Stimulated activated CD4-positive, alpha-beta T cell treated with anti-CD3 and anti-CD28 coated beads, TNF-alpha, amount 100 ng/mL, for 4 hours (primary cell): ENCODE results near the gene CSRP3.
"Not testable (repeated sequence)": the region's sequence is repeated elsewhere in the genome, so short reads cannot be mapped to it uniquely, and the experiment has no call there.

ENCODE experiments used
- DNase-seq, 3 experiments: peaks; one replicate each; pipeline ENCODE4 v3.0.0-alpha.2; 2020; ENCODE audit warnings: low read depth in 3 of 3

CSRP3 gene

DNA sequence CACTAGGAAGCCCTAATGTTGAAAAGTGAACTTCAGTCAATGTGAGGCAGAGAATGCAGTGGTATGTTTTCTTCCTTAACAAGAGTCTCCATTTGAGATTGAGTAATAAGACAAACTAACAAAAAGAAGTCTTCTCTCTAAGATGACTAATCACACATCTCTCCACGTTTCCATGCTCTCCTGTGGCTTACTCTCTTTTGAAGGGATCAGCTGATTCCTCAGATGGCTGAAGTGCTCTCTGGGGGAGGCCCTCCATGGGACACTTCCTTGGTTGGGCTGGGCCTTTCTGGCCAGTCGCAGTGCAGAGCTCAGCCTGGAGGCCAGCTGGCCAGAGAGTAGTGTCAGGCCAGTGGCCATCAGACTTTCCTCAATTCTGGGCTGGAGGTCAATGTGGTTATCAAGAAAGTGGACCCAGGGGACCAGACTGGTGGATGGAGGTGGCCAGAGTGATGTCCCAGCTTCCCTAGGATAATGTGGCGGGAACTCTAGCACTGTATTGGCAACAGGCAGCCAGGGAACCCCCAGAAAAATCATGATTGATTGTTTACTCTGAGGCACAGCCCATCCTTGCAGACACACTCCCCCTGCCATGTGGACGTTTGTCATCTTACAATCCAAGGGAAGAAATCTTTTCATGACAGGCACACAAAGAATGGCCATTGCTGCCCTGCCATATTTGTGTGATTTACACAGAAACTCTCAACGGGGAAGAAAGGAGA is 14.5 kb downstream of the CSRP3 start:
- DNase-seq, result no peak

DNA sequence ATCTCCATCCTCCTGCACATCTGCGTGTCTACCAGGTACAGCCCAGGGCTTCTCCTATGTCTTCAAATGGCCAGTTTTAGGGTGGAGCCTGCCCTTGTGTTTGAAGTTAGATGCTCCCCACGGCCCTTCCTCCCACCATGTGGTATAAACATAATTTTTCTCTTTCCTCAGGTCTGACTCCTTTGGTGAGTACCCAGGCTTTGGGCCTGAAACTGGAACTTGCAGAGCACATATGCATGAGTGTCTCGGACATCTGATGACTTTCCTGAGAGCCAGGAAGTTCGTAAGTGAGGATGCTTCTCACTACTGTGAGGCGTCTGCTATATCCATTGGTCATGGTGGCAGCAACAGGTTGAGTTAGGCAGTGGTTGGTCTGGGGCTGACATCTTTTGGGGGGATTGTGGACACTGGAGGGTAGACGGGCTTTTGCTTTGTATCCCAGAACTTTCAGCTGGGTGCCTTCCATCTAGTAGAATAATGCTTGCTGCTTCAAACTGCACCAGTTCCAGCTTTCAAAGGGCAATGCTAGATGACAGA is 16.2 kb downstream of the CSRP3 start:
- DNase-seq, result no peak

DNA sequence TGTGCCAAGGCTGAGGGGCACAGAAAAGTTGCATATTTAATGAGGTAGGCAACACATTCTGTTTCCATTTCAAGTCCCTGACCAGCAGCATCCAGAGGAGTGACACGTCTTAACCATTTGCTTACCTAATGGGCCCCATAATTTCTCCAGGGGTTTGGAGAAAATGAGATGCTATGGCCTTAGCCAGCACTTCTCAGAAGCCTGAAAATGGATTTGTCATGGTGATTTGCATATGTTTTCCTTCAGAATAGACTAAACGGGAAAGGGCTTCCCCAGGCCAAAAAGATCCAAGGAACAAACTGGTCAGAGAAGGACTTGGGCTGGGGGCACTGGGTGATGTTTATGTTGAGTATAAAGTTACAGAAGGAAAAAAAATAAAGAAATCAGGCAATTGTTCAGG is 16.7 kb downstream of the CSRP3 start:
- DNase-seq, result no peak

DNA sequence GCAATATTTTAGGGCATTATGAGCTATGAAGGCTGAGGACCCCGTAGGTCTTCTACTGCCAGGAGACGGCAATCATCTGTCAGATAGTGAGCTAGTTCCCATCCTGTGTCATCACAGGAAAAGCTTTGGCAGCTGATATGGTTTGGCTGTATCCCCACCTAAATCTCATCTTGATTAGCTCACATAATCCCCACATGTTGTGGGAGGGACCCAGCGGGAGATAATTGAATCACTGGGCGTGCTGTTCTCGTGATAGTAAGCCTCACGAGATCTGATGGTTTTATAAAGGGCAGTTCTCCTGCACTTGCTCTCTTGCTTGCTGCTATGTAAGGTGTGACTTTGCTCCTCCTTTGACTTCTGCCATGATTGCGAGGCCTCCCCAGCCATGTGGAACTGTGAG is 18.1 kb downstream of the CSRP3 start:
- DNase-seq, result no peak

DNA sequence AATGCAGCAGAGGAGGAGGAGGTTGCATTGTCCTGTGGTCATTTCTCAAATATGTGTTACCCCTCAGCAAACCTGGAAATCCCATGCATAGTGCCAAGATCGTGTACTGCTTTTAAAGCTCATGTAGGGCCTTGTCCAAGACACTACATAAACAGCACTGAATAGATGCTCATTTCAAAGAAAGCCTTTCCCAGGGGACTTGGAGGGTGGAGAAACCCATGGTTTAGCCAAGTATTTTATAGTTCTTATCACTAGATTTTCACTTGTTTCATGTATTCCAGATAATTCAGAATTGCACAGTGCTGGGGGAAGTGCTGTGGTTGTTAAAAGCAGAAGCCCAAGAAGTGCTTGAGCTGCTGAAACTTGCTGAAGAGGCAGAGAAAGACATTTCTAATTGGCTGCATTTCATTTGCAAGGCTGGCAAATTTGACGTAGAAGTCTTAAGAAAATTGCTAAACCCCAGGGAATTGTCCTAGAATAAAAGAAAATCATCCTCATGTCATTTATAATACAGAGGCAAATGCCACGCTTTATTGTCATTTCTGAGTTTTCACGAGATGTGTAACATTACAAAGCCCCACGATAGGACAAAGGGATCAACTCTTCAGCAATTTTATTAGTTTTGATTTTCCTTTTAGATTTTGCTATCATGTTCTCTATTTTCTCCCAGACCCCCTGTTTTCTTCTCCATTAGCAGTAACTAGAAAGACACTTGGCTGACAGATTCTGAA is 20.1 kb downstream of the CSRP3 start:
- no peak for DNase-seq

DNA sequence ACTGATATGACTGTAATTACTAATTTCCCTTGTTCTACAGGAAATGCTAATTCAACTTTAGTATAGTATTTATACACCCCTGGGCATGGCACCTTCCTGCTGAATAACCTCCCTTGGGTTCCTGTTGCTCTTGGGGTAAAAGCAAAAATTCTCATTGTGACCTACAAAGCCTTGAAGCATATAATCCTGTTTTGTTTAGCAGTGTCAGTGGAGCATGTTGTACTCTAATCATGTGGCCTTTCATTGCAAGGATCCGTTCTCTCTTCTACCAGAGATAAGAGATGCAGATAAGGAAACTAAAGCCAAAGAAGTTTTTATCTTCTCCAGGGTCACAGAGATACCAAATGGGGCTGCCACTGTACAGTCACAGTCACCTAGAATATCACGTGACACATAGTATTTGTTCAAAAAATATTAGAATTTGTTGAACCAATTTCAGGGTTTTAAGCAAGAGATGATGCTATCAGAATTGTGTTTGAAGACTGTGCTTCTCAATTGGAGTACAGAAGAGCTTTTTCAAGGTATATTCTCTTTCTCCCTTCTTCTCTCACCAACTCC is 25.1 kb downstream of the CSRP3 start:
- DNase-seq, result no peak

DNA sequence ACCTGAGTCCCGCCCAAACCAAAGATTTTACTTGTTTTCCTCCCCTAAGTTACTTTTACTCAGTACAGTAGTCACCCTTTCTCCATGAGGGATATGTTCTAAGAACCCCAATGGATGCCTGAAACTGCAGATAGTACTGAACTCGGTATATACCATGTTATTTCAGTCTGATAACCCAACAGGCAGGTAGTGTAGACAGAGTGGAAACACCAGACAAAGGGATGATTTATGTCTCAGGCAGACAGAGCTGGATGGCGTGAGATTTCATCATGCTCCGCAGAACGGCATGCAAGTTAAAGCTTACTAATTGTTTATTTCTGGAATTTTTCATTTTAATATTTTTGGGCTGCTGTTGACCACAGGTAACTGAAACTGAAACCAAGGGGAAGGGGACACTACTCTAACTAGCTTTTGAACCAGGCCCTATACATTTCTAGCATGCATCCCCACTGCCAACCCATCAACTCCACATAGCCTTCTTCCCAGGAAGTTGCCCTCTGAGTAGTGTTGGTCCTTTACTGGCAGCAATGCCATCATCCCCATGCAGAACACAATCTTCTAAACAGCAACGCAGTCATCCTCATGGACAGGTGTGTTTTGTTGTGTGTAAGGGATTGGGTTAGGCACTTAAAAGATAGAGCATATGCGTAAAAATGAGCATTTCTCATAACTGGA is 27.7 kb downstream of the CSRP3 start:
- DNase-seq, result no peak

DNA sequence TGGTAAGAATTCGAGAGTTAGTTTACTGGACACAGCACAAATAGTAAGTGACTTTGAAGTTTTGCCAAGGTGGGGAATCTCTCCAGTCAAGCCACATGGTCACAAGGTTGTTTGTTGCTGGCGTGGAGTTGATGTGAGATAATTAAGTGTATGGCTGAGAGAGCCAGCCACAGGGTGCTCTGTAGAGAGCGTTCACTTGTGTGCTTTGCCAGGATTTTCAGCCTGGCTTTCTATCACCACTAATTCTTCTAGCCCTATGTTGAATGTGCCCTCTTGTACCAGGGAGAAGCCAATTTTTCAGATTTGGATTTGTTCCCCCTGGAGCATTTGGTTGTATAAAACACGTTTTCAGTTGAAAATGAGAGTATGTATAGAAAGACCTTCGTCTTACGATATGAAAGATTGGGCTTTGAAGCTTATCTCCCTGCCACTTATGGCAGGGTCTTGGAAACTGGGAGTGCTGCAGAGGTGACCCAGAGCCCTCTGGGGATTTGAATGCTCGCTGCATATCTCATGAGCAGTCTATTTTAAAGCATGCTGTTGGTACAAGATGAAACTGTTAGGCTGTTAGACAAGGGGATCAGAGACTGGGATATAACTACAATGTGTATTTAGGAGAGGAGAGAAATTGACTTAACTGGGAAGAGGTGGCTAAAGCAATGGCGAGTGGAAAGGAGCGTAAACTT is 28.6 kb downstream of the CSRP3 start:
- DNase-seq, result no peak

DNA sequence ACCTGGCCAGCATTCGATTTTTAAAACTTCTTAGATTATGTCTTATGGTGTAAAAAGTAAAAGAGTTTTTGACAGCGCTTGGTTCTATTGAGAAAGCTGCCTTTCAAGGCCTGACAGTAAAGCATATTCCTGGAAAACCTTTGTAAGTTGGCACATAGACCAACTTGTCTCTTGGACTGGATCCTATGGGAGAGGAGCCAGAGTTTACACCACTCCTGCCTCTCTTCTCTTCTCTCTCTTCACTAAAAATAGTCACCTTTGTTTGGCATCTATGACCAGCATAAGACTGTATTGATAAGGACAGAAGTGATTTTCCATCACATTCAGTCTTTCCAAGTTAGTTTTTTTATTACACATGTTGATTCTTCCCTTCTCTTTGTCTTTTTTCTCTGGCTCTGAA is 33.7 kb downstream of the CSRP3 start:
- DNase-seq, result no peak

DNA sequence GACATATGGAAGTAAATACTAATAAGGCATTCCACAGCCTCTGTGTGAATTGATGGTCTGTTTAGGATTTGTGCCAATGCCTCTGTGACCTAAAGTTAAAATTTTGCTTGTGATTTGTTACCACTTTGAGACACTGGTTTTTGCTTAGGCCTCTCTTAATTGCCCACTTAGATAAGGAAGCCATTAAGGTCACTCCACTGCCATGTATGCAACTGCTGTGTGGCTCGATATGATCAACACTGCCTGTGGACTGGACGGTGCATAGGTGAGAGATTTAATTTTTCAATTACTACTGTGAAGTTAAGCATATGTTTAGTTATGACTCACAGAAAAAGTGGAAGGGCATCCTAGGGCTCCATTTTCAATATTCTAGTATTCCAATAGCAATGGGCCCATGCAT is 36.9 kb downstream of the CSRP3 start:
- DNase-seq, result no peak

DNA sequence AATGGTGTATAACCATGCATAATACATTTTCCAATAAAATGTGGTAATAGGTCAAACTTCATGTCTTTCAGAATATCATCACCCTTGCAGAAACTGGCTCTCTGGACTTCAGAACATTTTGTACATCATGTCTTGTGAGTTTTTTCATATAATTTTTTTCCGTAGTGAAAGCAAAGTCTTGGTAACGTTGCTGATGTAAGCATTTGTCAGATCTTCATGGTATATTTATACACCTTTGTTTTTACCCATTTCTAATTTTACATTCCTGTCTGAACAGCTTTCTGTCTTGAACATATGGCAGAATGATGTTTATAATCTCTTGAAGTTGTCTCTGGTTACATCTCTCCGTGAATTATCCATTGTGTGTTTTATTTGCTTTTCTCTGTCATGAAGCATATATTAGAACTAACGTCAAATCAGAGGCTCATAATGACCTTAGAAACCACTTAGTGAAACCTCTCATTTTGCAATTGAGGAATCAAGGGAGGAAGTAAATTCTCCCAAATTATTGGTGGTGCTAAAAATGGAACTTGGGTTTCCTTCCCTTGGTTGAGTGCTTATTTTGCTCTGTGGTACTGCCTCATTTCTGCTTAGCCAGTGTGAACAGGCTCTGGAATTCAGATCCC is 37.4 kb downstream of the CSRP3 start:
- no peak for DNase-seq

DNA sequence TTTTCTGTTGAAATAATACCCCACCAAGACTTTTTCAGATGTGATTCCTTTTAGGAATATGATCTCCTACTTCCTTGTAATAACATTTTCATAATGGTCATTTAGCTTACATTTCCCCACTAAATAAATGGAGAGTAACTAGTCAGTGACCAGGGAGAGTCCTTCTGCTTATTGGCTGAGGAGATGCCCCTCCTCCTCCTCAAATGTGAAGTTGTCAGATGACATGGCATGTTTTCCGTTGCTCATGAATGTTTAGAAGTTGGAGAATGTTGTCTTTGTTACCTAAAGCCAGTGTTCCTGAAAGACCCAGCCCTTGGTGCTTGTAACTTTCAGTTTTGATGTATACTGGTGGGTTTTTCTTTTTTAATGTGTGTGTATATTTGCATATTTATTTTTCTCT is 38.2 kb downstream of the CSRP3 start:
- DNase-seq, result no peak

DNA sequence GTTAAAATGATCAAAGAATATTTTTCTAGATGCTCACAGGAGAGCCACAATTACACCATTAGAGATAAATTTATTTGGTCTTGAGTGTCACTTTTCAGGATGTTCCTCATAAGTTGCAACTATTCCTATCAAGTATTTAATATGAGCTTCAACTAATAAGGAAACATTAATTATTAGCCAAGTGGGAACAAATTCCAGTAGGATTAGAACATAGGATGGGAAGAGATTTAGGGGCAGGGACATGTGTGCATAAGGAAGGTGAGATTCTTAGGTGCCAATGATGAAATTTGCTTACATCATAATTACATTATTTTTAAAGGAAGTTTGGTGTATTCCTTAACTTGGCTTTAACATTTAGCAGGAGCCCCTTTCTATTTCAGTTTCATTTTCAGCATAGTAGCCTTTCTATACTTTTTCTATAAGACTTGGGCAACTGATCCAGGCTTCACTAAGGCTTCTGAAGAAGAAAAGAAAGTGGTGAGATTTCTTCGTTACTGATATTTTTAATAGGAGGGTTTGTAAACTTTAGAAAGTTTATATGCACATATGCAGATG is 38.8 kb downstream of the CSRP3 start:
- no peak for DNase-seq

DNA sequence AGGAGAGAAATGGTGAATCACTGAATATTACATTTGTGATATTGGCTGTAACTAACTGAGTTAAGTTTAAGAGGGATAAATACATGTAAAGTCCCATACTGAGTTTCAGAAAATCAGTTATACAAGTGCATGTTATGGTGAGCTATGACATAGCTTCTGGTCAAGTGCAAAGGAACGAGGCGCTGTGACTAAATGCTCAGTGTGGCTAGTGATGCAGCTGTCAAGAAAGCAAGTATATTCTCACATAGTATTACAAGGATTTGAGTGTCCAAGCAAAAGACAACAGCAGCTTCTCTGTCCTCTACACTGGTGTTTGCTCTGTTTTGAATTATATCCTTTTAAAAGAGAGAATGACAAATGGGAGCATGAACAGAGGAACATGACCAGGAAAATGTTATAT is 40.1 kb downstream of the CSRP3 start:
- no peak for DNase-seq

DNA sequence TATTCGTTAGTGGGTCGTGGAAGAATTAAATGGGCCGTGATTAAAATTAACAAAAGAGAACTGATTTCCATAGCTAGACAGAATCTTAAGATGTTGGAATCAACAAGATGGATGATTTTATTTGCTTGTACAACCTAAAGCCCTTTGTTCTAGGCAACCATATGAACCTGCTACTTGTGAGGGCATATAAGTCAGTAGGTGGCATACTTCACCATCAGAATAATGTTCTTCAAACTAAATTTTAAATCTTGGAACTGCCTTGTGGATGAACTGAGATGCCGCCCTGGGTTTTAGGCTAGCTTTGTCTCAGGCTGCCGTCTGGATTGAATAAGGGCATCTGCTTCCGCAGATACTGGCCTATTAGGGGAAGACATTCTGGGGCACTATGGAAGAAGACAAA is 40.9 kb downstream of the CSRP3 start:
- DNase-seq, result no peak

DNA sequence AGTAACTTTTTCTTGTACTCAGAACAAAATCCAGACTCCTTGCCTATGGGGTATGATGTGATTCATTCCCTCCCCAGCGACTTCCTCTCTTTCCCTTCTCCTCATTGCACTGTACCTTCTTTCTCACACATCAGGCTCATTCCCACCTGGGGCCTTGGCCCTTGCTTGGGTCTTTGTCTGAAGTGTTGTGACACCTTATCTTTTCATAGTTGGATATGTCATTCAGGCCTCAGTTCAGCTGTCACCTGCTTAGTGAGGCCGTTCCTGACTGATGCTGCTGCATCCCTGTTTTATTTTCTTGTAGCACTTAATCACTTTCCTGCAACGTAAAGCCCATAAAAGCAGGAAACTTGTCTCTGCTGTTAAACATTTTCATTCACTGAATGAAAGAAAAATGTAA is 44.9 kb downstream of the CSRP3 start:
- no peak for DNase-seq

DNA sequence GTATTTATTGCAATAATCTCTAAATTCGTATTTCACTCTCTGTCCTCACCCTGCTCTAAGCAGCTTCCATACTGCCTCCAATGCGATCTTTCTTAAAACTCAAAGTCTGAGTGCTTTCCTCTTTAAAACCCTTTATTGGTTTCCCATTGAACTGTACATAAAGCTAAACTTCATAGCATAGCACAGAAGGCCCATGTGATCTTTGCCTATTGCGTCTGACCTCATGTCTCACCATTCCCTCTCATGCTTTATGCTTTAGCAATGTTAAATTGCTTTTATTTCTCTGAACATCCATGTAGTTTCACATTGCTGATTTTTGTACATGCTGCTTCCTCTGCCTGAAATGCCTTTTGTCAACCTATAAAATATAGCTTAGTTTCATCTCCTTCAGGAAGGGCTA is 56.5 kb downstream of the CSRP3 start:
- no peak for DNase-seq

DNA sequence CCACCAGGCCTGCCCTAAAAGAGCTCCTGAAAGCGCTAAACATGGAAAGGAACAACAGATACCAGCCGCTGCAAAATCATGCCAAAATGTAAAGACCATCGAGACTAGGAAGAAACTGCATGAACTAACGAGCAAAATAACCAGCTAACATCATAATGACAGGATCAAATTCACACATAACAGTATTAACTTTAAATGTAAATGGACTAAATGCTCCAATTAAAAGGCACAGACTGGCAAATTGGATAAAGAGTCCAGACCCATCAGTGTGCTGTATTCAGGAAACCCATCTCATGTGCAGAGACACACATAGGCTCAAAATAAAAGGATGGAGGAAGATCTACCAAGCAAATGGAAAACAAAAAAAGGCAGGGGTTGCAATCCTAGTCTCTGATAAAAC is 64.9 kb downstream of the CSRP3 start:
- not testable (repeated sequence) for DNase-seq

DNA sequence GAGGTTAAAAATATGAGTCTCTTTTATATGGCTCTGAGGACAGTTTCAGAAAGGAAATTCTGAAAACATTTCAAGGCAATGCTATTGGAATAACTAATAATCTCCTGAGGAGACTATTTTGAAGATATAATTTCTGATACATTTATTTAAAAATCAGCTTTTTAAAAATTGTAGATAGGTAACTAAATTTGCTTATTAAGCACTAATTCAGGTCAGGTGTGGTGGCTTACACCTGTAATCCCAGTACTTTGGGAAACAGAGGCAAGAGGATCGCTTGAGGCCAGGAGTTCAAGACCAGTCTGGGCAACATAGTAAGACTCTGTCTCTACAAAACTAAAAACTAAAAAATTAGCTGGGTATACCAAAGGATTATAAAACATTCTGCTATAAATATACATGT is 67.8 kb downstream of the CSRP3 start:
- no peak for DNase-seq
